ENCODE data around the gene TMED4. TPM values are rescaled to one million over a fixed set of nuclear protein-coding genes. Genes with fewer than 3 reads are reported as not detected.
A peak's percentile ranks its signal among the peaks of the same experiment; 100 is the strongest.

The TMED4 gene
- total RNA-seq, 1 donor = 90.1 TPM

GRCh38 chr7:44615149-44615611, 33.1 kb upstream of the TMED4 start:
- Histone ChIP-seq H3K9me3 (ENCODE audit: low read depth, low read length) (no peaks in the 10 kb centered on the region), H3K79me2 (ENCODE audit: insufficient read depth, low read length) (peaks cover 90% of the 10 kb centered on the region), H3K27ac (ENCODE audit: low read depth, low read length) (peak overlapping the region; percentile 59), H3K4me2 (ENCODE audit: insufficient read depth, low read length) (no peak overlapping the region), H4K20me1 (ENCODE audit: insufficient read depth, low read length) (no peaks in the 10 kb centered on the region), H3K36me3 (ENCODE audit: insufficient read depth, low read length) (peaks cover 2% of the 10 kb centered on the region), H3K4me1 (ENCODE audit: insufficient read depth, low read length) (peaks cover 21% of the 10 kb centered on the region), H3K27me3 (ENCODE audit: insufficient read depth, low read length) (no peaks in the 10 kb centered on the region), H2AFZ (ENCODE audit: low read length) (no peak overlapping the region), H3K4me3 (ENCODE audit: insufficient read depth, low read length) (no peak overlapping the region)
- DNase-seq (ENCODE audit: insufficient read length, low spot score, missing footprints) = peak; percentile 52
- no peak for TF ChIP-seq CTCF (IDR thresholded peaks at IDR 0.05; ENCODE audit: extremely low read depth, low read depth, low read length)

- Histone ChIP-seq H3K9me3 (ENCODE audit: low read depth, low read length) (no peaks in the 10 kb centered on the region), H3K36me3 (ENCODE audit: insufficient read depth, low read length) (no peaks in the 10 kb centered on the region), H3K27me3 (ENCODE audit: insufficient read depth, low read length) (no peaks in the 10 kb centered on the region), H3K4me1 (ENCODE audit: insufficient read depth, low read length) (peaks cover 21% of the 10 kb centered on the region), H3K4me3 (ENCODE audit: insufficient read depth, low read length) (no peak overlapping the region), H3K79me2 (ENCODE audit: insufficient read depth, low read length) (peaks cover 75% of the 10 kb centered on the region), H3K27ac (ENCODE audit: low read depth, low read length) (no peak overlapping the region), H3K4me2 (ENCODE audit: insufficient read depth, low read length) (no peak overlapping the region), H4K20me1 (ENCODE audit: insufficient read depth, low read length) (peaks cover 5% of the 10 kb centered on the region), H2AFZ (ENCODE audit: low read length) (no peak overlapping the region)
- no peak for TF ChIP-seq CTCF (IDR thresholded peaks at IDR 0.05; ENCODE audit: extremely low read depth, low read depth, low read length)
- no peak for DNase-seq (ENCODE audit: insufficient read length, low spot score, missing footprints)
Measured at GRCh38 chr7:44609829-44610228, 27.8 kb upstream of the TMED4 start.

GRCh38 chr7:44608916-44609648, 27.1 kb upstream of the TMED4 start:
- H2AFZ ChIP-seq (ENCODE audit: low read length) = no peak overlapping the region
- H4K20me1 ChIP-seq (ENCODE audit: insufficient read depth, low read length) = peaks cover 5% of the 10 kb centered on the region
- no peaks in the 10 kb centered on the region for H3K9me3 ChIP-seq (ENCODE audit: low read depth, low read length)
- H3K27ac ChIP-seq (ENCODE audit: low read depth, low read length) = no peak overlapping the region
- H3K79me2 ChIP-seq (ENCODE audit: insufficient read depth, low read length) = peaks cover 67% of the 10 kb centered on the region
- TF ChIP-seq CTCF (IDR thresholded peaks at IDR 0.05; ENCODE audit: extremely low read depth, low read depth, low read length) = no peak
- peaks cover 21% of the 10 kb centered on the region for H3K4me1 ChIP-seq (ENCODE audit: insufficient read depth, low read length)
- no peaks in the 10 kb centered on the region for H3K36me3 ChIP-seq (ENCODE audit: insufficient read depth, low read length)
- no peak overlapping the region for H3K4me3 ChIP-seq (ENCODE audit: insufficient read depth, low read length)
- H3K4me2 ChIP-seq (ENCODE audit: insufficient read depth, low read length) = no peak overlapping the region
- DNase-seq (ENCODE audit: insufficient read length, low spot score, missing footprints) = peak; percentile 39
- no peaks in the 10 kb centered on the region for H3K27me3 ChIP-seq (ENCODE audit: insufficient read depth, low read length)

GRCh38 chr7:44607141-44608068, 25.4 kb upstream of the TMED4 start:
- DNase-seq (ENCODE audit: insufficient read length, low spot score, missing footprints) = peak; percentile 79
- H4K20me1 ChIP-seq (ENCODE audit: insufficient read depth, low read length) = peaks cover 5% of the 10 kb centered on the region
- peak overlapping the region; percentile 82 for H3K4me3 ChIP-seq (ENCODE audit: insufficient read depth, low read length)
- H3K4me1 ChIP-seq (ENCODE audit: insufficient read depth, low read length) = peaks cover 21% of the 10 kb centered on the region
- H3K27me3 ChIP-seq (ENCODE audit: insufficient read depth, low read length) = no peaks in the 10 kb centered on the region
- no peaks in the 10 kb centered on the region for H3K36me3 ChIP-seq (ENCODE audit: insufficient read depth, low read length)
- TF ChIP-seq CTCF (IDR thresholded peaks at IDR 0.05; ENCODE audit: extremely low read depth, low read depth, low read length) = no peak
- H3K79me2 ChIP-seq (ENCODE audit: insufficient read depth, low read length) = peaks cover 51% of the 10 kb centered on the region
- no peaks in the 10 kb centered on the region for H3K9me3 ChIP-seq (ENCODE audit: low read depth, low read length)
- peak overlapping the region; percentile 87 for H2AFZ ChIP-seq (ENCODE audit: low read length)
- peak overlapping the region; percentile 93 for H3K27ac ChIP-seq (ENCODE audit: low read depth, low read length)
- H3K4me2 ChIP-seq (ENCODE audit: insufficient read depth, low read length) = peak overlapping the region; percentile 97

Measured in osteoblast (primary cell).